NCI-H1092 (cell line): ENCODE measurements around the gene MIA3.
"Not testable (repeated sequence)": the region's sequence is repeated elsewhere in the genome, so short reads cannot be mapped to it uniquely, and the experiment has no call there.

ENCODE experiments used
- DNase-seq: peaks from one replicate; lab custom pipeline; 2025; lab: John Stamatoyannopoulos, UW

Gene MIA3

GRCh38 chr1:222618001-222618879, at the start of gene MIA3:
Gene MIA3, plus strand, starts transcription at chr1:222618097. Its CDS starts 14 bp downstream, at chr1:222618111.
- DNase-seq = peak; percentile 73

GRCh38 chr1:222570837-222571236, 47.1 kb upstream of the MIA3 start:
- no peak for DNase-seq

GRCh38 chr1:222579316-222579715, 38.6 kb upstream of the MIA3 start:
- no peak for DNase-seq

- DNase-seq = no peak
Observed at GRCh38 chr1:222582099-222582774, 35.7 kb upstream of the MIA3 start.

- no peak for DNase-seq
Observed at GRCh38 chr1:222583079-222583478, 34.8 kb upstream of the MIA3 start.

GRCh38 chr1:222586842-222587241, 31.1 kb upstream of the MIA3 start:
- DNase-seq = no peak

- DNase-seq = no peak
Observed at GRCh38 chr1:222588135-222588534, 29.8 kb upstream of the MIA3 start.

GRCh38 chr1:222589462-222590302, 28.2 kb upstream of the MIA3 start, which contains the start of gene TAF1A:
Gene TAF1A, minus strand, starts transcription at chr1:222589933.
- peak; percentile 80 for DNase-seq

- DNase-seq = no peak
Observed at GRCh38 chr1:222592171-222592570, 25.7 kb upstream of the MIA3 start.

GRCh38 chr1:222594789-222595188, 23.1 kb upstream of the MIA3 start:
- no peak for DNase-seq

GRCh38 chr1:222596696-222597095, 21.2 kb upstream of the MIA3 start:
- DNase-seq = no peak

- no peak for DNase-seq
Observed at GRCh38 chr1:222600281-222600680, 17.6 kb upstream of the MIA3 start.

- no peak for DNase-seq
Observed at GRCh38 chr1:222601257-222601656, 16.6 kb upstream of the MIA3 start.

GRCh38 chr1:222606757-222607156, 11.1 kb upstream of the MIA3 start:
- DNase-seq = no peak

- not testable (repeated sequence) for DNase-seq
Observed at GRCh38 chr1:222609111-222609510, 8.8 kb upstream of the MIA3 start.

- no peak for DNase-seq
Observed at GRCh38 chr1:222610728-222611127, 7.2 kb upstream of the MIA3 start.

GRCh38 chr1:222613627-222614026, 4.3 kb upstream of the MIA3 start:
- no peak for DNase-seq

GRCh38 chr1:222616525-222616924, 1.4 kb upstream of the MIA3 start:
- no peak for DNase-seq

GRCh38 chr1:222617367-222617951, 438 bp upstream of the MIA3 start:
- DNase-seq = peak; percentile 97

- no peak for DNase-seq
Observed at GRCh38 chr1:222618880-222619596, 1.1 kb downstream of the MIA3 start.

GRCh38 chr1:222620566-222620965, 2.7 kb downstream of the MIA3 start:
- no peak for DNase-seq
